Measurements from ENCODE around the gene HES6. TPM values are rescaled to one million over a fixed set of nuclear protein-coding genes. Genes with fewer than 3 reads are reported as not detected.

HES6 gene
- total RNA-seq, 4 donors from 2014 or later, result 3.8 to 19.5 (median 12.2) TPM

GRCh38 chr2:238230699-238231098 lies 9.1 kb downstream of the HES6 start:
- no peaks in the 10 kb centered on the region for H3K36me3 ChIP-seq
- H3K27ac ChIP-seq, result no peak overlapping the region
- no peaks in the 10 kb centered on the region for H3K9me3 ChIP-seq
- TF ChIP-seq EP300 (IDR thresholded peaks at IDR 0.05) (no peak), POLR2AphosphoS5 (IDR thresholded peaks at IDR 0.05) (no peak), POLR2A (IDR thresholded peaks at IDR 0.05) (no peak)
- H3K4me3 ChIP-seq, result peak overlapping the region; percentile 52 to 55
- peaks cover 0 to 51% (median 6%) of the 10 kb centered on the region in 3 donors for H3K4me1 ChIP-seq
- H3K27me3 ChIP-seq, result no peaks in the 10 kb centered on the region
- no peak for ATAC-seq
- 71 to 84% methylated on average over 3 to 5 of the region's 5 CpGs for WGBS, 2 donors (ENCODE audit: low coverage in 1 of 2)

GRCh38 chr2:238228700-238229099 lies 11.1 kb downstream of the HES6 start:
- Histone ChIP-seq H3K27me3 (no peaks in the 10 kb centered on the region), H3K4me1 (peaks cover 0 to 50% (median 9%) of the 10 kb centered on the region in 3 donors), H3K9me3 (no peaks in the 10 kb centered on the region), H3K27ac (peak overlapping the region in 3 of 4 donors; percentile 43 to 61 (median 54)), H3K36me3 (peaks cover 0 to 7% of the 10 kb centered on the region in 2 donors), H3K4me3 (no peak overlapping the region)
- peak; percentile 26 for ATAC-seq
- 32 to 44% methylated on average over 2 to 4 of the region's 4 CpGs for WGBS, 2 donors (ENCODE audit: low coverage in 1 of 2)
- TF ChIP-seq POLR2A (IDR thresholded peaks at IDR 0.05) (no peak), POLR2AphosphoS5 (IDR thresholded peaks at IDR 0.05) (peak; percentile 58)

DNA sequence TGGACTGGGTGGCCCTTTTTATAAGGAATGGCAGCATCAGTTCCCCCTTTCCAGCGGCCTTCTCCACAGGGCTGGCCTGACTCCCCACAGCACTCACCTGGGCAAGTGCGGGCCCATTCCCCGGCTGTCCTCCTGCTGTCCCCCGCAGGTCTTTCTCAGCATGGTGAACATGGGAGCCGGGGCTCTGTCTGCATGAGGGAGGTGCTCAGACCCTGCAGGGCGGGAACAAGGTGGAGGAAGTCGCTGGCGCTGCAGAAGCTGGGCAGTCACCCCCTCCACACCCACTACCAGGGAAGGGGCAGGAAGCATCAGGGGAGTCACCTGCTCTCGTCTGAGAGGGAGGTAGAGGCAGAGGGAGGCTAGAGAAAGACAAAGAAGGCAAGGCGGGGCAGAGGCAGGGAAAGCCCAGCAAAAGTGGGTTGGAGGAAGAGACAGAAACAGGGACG lies 12.2 kb downstream of the HES6 start:
- 80 to 91% methylated on average over 1 to 6 of the region's 11 CpGs for WGBS, 2 donors (ENCODE audit: low coverage in 1 of 2)
- TF ChIP-seq EP300 (IDR thresholded peaks at IDR 0.05) (no peak), POLR2AphosphoS5 (IDR thresholded peaks at IDR 0.05) (no peak), POLR2A (IDR thresholded peaks at IDR 0.05) (no peak)
- TF ChIP-seq, protein P1, sequence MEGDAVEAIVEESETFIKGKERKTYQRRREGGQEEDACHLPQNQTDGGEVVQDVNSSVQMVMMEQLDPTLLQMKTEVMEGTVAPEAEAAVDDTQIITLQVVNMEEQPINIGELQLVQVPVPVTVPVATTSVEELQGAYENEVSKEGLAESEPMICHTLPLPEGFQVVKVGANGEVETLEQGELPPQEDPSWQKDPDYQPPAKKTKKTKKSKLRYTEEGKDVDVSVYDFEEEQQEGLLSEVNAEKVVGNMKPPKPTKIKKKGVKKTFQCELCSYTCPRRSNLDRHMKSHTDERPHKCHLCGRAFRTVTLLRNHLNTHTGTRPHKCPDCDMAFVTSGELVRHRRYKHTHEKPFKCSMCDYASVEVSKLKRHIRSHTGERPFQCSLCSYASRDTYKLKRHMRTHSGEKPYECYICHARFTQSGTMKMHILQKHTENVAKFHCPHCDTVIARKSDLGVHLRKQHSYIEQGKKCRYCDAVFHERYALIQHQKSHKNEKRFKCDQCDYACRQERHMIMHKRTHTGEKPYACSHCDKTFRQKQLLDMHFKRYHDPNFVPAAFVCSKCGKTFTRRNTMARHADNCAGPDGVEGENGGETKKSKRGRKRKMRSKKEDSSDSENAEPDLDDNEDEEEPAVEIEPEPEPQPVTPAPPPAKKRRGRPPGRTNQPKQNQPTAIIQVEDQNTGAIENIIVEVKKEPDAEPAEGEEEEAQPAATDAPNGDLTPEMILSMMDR (IDR thresholded peaks at IDR 0.05), result no peak
- Histone ChIP-seq H3K27ac (no peak overlapping the region), H3K4me3 (no peak overlapping the region), H3K9me3 (no peaks in the 10 kb centered on the region), H3K4me1 (peaks cover 0 to 50% (median 9%) of the 10 kb centered on the region in 3 donors), H3K36me3 (peaks cover 0 to 7% of the 10 kb centered on the region in 2 donors), H3K27me3 (no peaks in the 10 kb centered on the region)
- ATAC-seq, result no peak

GRCh38 chr2:238226698-238227586 lies 12.9 kb downstream of the HES6 start:
- WGBS, 2 donors (ENCODE audit: low coverage in 1 of 2), result 90% methylated on average over 2 of the region's 8 CpGs; no CpG with 5 or more reads in 1 of the 2 donors
- TF ChIP-seq, protein P1 (IDR thresholded peaks at IDR 0.05), result no peak
- TF ChIP-seq EP300 (IDR thresholded peaks at IDR 0.05), result no peak
- TF ChIP-seq POLR2A (IDR thresholded peaks at IDR 0.05), result no peak
- no peak for TF ChIP-seq POLR2AphosphoS5 (IDR thresholded peaks at IDR 0.05)
- peaks cover 0 to 47% (median 9%) of the 10 kb centered on the region in 3 donors for H3K4me1 ChIP-seq

GRCh38 chr2:238225911-238226697 lies 13.7 kb downstream of the HES6 start:
- peaks cover 0 to 7% of the 10 kb centered on the region in 2 donors for H3K36me3 ChIP-seq
- no peak overlapping the region for H3K4me3 ChIP-seq
- H3K27ac ChIP-seq, result peak overlapping the region in 2 of 4 donors; percentile 51 to 56
- peaks cover 0 to 38% (median 6%) of the 10 kb centered on the region in 3 donors for H3K4me1 ChIP-seq
- 47% methylated on average over 16 of the region's 38 CpGs; no CpG with 5 or more reads in 1 of the 2 donors for WGBS, 2 donors (ENCODE audit: low coverage in 1 of 2)
- no peaks in the 10 kb centered on the region for H3K9me3 ChIP-seq
- no peaks in the 10 kb centered on the region for H3K27me3 ChIP-seq
- TF ChIP-seq, protein P1 (IDR thresholded peaks at IDR 0.05), result no peak
- TF ChIP-seq EP300 (IDR thresholded peaks at IDR 0.05) (no peak), POLR2AphosphoS5 (IDR thresholded peaks at IDR 0.05) (no peak), POLR2A (IDR thresholded peaks at IDR 0.05) (no peak)
- peak; percentile 57 for ATAC-seq

More at GRCh38 chr2:238226698-238227586, 12.9 kb downstream of the HES6 start:
- no peak overlapping the region for H3K27ac ChIP-seq
- no peak for ATAC-seq
- H3K9me3 ChIP-seq, result no peaks in the 10 kb centered on the region
- peaks cover 0 to 7% of the 10 kb centered on the region in 2 donors for H3K36me3 ChIP-seq
- no peaks in the 10 kb centered on the region for H3K27me3 ChIP-seq
- no peak overlapping the region for H3K4me3 ChIP-seq

Measured in gastroesophageal sphincter (tissue), 4 donors.